ENCODE results near the gene THAP10. TPM values are rescaled to one million over a fixed set of nuclear protein-coding genes. Genes with fewer than 3 reads are reported as not detected.
A peak's percentile ranks its signal among the peaks of the same experiment; 100 is the strongest.

THAP10 gene
- total and polyA plus RNA-seq, 2 donors from 2014 or later, result 3.4 to 3.5 TPM

DNA sequence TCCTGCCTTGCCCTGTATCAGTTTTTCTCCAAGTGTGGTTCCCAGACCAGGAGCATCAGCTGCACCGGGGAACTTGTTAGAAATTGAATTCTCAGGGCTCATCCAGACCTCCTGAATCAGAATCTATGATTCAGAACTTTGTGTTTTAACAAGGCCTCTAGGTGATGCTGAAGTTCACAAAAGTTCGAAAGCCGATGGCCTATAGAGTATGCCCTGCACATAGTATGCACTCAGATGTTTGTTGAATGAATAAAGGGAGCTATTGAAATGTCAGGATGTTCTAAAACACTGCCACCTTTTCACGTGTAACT lies 37.6 kb downstream of the THAP10 start:
- Histone ChIP-seq H3K36me3 (ENCODE audit: control insufficient read depth in 2 of 3, insufficient read depth in 3 of 3, low read length in 3 of 3) (no peaks in the 10 kb centered on the region), H3K9me3 (ENCODE audit: control insufficient read depth in 2 of 3, insufficient read depth in 1 of 3, low read length in 3 of 3) (no peaks in the 10 kb centered on the region), H3K27me3 (ENCODE audit: control insufficient read depth, insufficient read depth, low read length) (no peaks in the 10 kb centered on the region), H3K9ac (ENCODE audit: low read length in 3 of 3) (peak overlapping the region; percentile 13 to 84 (median 77)), H3K4me1 (ENCODE audit: control insufficient read depth in 2 of 3, insufficient read depth in 2 of 3, low read depth in 1 of 3, low read length in 3 of 3) (peaks cover 0 to 9% (median 0%) of the 10 kb centered on the region in 3 donors), H3K4me3 (ENCODE audit: low read length in 3 of 3) (peak overlapping the region; percentile 19 to 72 (median 60)), H3K27ac (ENCODE audit: low read depth in 2 of 2, low read length in 2 of 2) (peak overlapping the region; percentile 65 to 69)
- FAIRE-seq, result no peak
- TF ChIP-seq CTCF (IDR thresholded peaks at IDR 0.05; ENCODE audit: borderline replicate concordance, extremely low read depth, insufficient read depth), result no peak
- no peak for DNase-seq
- intact Hi-C loops (cut with DNase I), result no loop called here

- no peaks in the 10 kb centered on the region for H3K9me3 ChIP-seq (ENCODE audit: control insufficient read depth in 2 of 3, insufficient read depth in 1 of 3, low read length in 3 of 3)
- peak within 1 kb of the TSS; percentile 69 to 76 for H3K27ac ChIP-seq (ENCODE audit: low read depth in 2 of 2, low read length in 2 of 2)
- no peaks in the 10 kb centered on the region for H3K27me3 ChIP-seq (ENCODE audit: control insufficient read depth, insufficient read depth, low read length)
- no peak for TF ChIP-seq CTCF (IDR thresholded peaks at IDR 0.05; ENCODE audit: borderline replicate concordance, extremely low read depth, insufficient read depth)
- H3K4me1 ChIP-seq (ENCODE audit: control insufficient read depth in 2 of 3, insufficient read depth in 2 of 3, low read depth in 1 of 3, low read length in 3 of 3), result peaks cover 0 to 9% (median 0%) of the 10 kb centered on the region in 3 donors
- H3K36me3 ChIP-seq (ENCODE audit: control insufficient read depth in 2 of 3, insufficient read depth in 3 of 3, low read length in 3 of 3), result no peaks in the 10 kb centered on the region
- peak within 1 kb of the TSS; percentile 35 to 84 (median 81) for H3K9ac ChIP-seq (ENCODE audit: low read length in 3 of 3)
- FAIRE-seq (no peak), DNase-seq (peak; percentile 70 to 83 (median 81))
- intact Hi-C loops (cut with DNase I), result no loop called here
- peak within 1 kb of the TSS; percentile 70 to 87 (median 83) for H3K4me3 ChIP-seq (ENCODE audit: low read length in 3 of 3)
These were observed 38.1 kb downstream of the THAP10 start, which contains the start of gene LARP6 for GRCh38 chr15:70853973-70854665. LARP6 (minus strand) TSS chr15:70854157; CDS start chr15:70854088, 69 bp downstream.

DNA sequence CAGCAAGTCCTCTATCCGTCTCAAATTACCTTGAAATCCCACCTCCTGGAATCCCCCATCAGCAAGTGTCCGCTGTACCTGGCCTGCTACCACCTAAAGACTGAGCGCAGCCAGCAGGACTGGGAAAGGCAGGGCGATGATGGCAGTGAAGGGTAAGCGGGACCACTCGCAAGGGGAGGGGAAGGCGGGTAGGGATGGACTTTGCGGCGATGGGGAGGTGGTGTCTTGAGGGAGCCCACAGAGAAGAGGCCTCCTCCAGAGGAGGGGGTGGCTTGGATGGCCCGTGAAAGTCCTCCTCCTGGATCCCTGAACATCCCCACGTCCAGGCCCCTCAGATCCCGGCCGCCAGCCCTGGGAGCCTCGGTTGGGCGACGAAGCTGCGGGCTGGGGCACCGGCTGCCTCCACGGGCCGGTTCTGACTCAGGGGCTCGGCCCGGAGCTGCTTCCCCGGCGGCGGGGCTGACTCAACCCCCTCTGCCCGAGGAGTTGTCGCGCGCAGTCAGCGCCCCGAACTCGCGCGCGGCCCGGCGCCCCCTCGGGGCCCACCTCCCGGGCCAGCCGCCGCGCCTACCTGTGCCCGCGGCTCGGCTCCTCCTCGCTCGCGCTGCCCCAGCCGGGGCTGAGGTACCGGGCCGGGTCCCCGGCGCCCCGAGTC lies 38.8 kb downstream of the THAP10 start:
- H3K9ac ChIP-seq (ENCODE audit: low read length in 3 of 3), result peak overlapping the region; percentile 35 to 81 (median 72)
- intact Hi-C loops (cut with DNase I), result no loop called here

More for the DNA sequence above, 38.8 kb downstream of the THAP10 start:
- TF ChIP-seq CTCF (IDR thresholded peaks at IDR 0.05; ENCODE audit: borderline replicate concordance, extremely low read depth, insufficient read depth), result no peak
- FAIRE-seq (no peak), DNase-seq (peak; percentile 71 to 78 (median 76))
- Histone ChIP-seq H3K4me3 (ENCODE audit: low read length in 3 of 3) (peak overlapping the region; percentile 70 to 87 (median 83)), H3K27ac (ENCODE audit: low read depth in 2 of 2, low read length in 2 of 2) (peak overlapping the region; percentile 56 to 76), H3K36me3 (ENCODE audit: control insufficient read depth in 2 of 3, insufficient read depth in 3 of 3, low read length in 3 of 3) (no peaks in the 10 kb centered on the region), H3K27me3 (ENCODE audit: control insufficient read depth, insufficient read depth, low read length) (no peaks in the 10 kb centered on the region), H3K9me3 (ENCODE audit: control insufficient read depth in 2 of 3, insufficient read depth in 1 of 3, low read length in 3 of 3) (no peaks in the 10 kb centered on the region), H3K4me1 (ENCODE audit: control insufficient read depth in 2 of 3, insufficient read depth in 2 of 3, low read depth in 1 of 3, low read length in 3 of 3) (peaks cover 0 to 9% (median 0%) of the 10 kb centered on the region in 3 donors)
